ENCODE results near the gene PXDN.

GRCh38 chr2:1682181-1682440 lies 62.2 kb downstream of the PXDN start:
- TF ChIP-seq, protein P1, sequence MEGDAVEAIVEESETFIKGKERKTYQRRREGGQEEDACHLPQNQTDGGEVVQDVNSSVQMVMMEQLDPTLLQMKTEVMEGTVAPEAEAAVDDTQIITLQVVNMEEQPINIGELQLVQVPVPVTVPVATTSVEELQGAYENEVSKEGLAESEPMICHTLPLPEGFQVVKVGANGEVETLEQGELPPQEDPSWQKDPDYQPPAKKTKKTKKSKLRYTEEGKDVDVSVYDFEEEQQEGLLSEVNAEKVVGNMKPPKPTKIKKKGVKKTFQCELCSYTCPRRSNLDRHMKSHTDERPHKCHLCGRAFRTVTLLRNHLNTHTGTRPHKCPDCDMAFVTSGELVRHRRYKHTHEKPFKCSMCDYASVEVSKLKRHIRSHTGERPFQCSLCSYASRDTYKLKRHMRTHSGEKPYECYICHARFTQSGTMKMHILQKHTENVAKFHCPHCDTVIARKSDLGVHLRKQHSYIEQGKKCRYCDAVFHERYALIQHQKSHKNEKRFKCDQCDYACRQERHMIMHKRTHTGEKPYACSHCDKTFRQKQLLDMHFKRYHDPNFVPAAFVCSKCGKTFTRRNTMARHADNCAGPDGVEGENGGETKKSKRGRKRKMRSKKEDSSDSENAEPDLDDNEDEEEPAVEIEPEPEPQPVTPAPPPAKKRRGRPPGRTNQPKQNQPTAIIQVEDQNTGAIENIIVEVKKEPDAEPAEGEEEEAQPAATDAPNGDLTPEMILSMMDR (IDR thresholded peaks at IDR 0.05): no peak
- TF ChIP-seq EZH2 (IDR thresholded peaks at IDR 0.05; ENCODE audit: borderline replicate concordance, insufficient read depth, low read depth, low read length, poor library complexity, severe bottlenecking): no peak
